Measurements from ENCODE around the gene TUBD1. TPM values are rescaled to one million over a fixed set of nuclear protein-coding genes. Genes with fewer than 3 reads are reported as not detected.

TUBD1 gene
- polyA plus RNA-seq, 3 donors, result 2.9 to 7.3 (median 3.9) TPM

DNA sequence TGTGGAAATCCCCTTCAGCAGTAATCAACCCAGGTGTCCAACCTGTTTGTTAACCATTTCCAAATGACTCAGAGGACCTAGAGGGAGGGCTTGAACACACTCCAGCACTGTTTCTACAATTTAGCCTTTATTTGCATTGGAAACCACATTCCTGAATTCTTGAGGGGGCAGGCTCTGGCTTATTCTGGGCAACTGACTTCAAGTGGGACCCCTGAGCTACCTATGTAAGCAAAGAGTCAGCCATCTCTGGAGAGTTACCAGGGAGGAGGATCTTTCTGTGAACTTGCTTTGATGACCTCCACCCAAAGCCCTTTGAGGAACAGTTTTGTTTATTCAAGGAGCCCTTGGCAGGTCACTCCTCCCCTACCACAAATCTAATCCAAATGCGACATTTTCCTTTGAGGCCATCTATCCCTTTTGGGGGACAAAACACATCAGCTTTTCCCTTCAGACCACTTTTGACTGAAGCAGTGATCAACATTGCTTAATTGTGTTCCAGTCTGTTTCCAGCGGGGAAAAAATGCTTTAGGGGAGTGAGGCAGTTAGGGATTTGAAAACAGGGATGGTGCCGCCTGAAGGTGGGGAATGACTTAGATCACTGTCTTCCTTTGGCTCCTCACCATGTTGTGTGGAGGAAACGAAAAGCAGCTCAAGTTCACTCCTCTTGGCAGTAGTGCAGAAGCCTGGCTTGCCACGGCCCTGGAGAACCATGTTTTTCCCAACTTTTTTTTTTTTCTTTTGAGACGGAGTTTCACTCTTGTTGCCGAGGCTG, 46.2 kb downstream of the TUBD1 start:
- 77% methylated on average over 5 of the region's 7 CpGs for WGBS (ENCODE audit: insufficient coverage)
- intact Hi-C loops (cut with micrococcal nuclease), result loop anchor here in 1 of 2 donors (5.0 to 10.0 kb wide), 2 partner anchors 94 to 222 kb away; no protein-coding TSS in a partner anchor
- H3K79me2 ChIP-seq (ENCODE audit: insufficient read depth, low read length), result peaks cover 28% of the 10 kb centered on the region
- peak overlapping the region; percentile 27 for H3K4me2 ChIP-seq (replicated peaks; ENCODE audit: extremely low read depth, low read length, poor library complexity, severe bottlenecking)
- Mint-ChIP-seq H3K27ac (peak overlapping the region; percentile 85 to 100 (median 94)), H3K27me3 (ENCODE audit: low read depth in 3 of 3) (peaks cover 0 to 2% (median 0%) of the 10 kb centered on the region in 3 donors), H3K4me1 (peaks cover 89% of the 10 kb centered on the region), H3K9me3 (peaks cover 0 to 2% (median 0%) of the 10 kb centered on the region in 7 donors), H3K36me3 (peaks cover 5 to 14% of the 10 kb centered on the region in 2 donors), H3K4me3 (no peak overlapping the region)
- peak overlapping the region; percentile 91 to 95 for H3K27ac ChIP-seq (ENCODE audit: low read depth in 1 of 2, low read length in 2 of 2)
- H3K9ac ChIP-seq (ENCODE audit: insufficient read depth, low read length, poor library complexity, severe bottlenecking), result peak overlapping the region; percentile 45
- peak in 2 of 3 donors; percentile 63 to 73 for DNase-seq
- peaks cover 6% of the 10 kb centered on the region for H4K20me1 ChIP-seq (ENCODE audit: insufficient read depth, low read length)
- H3K4me1 ChIP-seq (ENCODE audit: control insufficient read depth in 1 of 2, insufficient read depth in 2 of 2, low read length in 2 of 2), result peaks cover 81 to 99% of the 10 kb centered on the region in 2 donors
- no peaks in the 10 kb centered on the region for H3K27me3 ChIP-seq (ENCODE audit: control insufficient read depth in 2 of 2, insufficient read depth in 2 of 2, low read length in 2 of 2)
- no peak for TF ChIP-seq CTCF (IDR thresholded peaks at IDR 0.05)
- peaks cover 3 to 6% of the 10 kb centered on the region in 2 donors for H3K36me3 ChIP-seq (replicated peaks in 1 of 2; ENCODE audit: control insufficient read depth in 1 of 2, insufficient read depth in 2 of 2, low read length in 2 of 2)
- H3K4me3 ChIP-seq (replicated peaks in 1 of 3; ENCODE audit: low read depth in 2 of 3, low read length in 3 of 3), result peak overlapping the region in 1 of 3 experiments; percentile 64
- H3K9me3 ChIP-seq (replicated peaks in 1 of 2; ENCODE audit: control insufficient read depth in 1 of 2, insufficient read depth in 1 of 2, low read length in 2 of 2), result no peaks in the 10 kb centered on the region
- H2AFZ ChIP-seq (ENCODE audit: insufficient read depth, low read depth, low read length, poor library complexity, severe bottlenecking), result no peak overlapping the region

DNA sequence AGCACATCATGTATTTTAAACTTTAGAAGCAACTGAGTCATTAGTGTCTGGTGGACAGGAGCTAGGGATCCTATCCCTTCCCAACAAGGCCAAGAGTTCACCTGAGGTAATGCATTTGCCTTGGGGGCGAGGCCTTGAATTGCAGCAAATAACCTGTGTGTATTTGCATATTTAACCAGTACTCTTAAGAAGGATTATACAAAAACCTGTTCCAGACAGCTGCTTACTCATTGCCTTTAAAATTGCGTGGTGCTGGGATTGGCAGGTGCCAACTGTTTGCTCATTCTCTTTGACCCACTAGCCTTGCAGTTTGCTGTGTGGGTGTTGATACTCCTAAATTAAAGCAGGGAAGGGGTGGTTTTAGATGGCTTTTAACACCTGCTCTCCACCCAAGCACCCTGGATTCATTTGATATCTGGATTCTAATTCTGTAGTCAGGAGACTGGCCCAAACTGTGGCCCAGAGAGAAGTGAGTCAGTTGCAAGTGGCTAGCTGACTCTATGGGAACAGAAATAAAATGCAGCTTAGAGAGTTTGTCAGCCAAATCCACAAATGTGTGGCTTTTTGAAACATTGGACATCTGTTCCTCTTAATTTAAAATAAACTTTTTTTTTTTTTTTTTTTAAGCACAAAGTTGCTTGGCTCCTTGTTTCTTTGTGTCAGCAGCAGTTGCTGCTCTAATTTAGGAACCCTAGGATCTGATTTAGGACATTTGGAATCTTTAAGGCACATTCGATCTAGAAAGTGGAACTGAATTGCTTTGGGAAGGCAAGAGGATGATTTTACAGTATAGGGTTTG, 46.9 kb downstream of the TUBD1 start:
- peaks cover 89% of the 10 kb centered on the region for H3K4me1 Mint-ChIP-seq
- Histone ChIP-seq H3K4me2 (replicated peaks; ENCODE audit: extremely low read depth, low read length, poor library complexity, severe bottlenecking) (peak overlapping the region; percentile 27), H3K27me3 (ENCODE audit: control insufficient read depth in 2 of 2, insufficient read depth in 2 of 2, low read length in 2 of 2) (no peaks in the 10 kb centered on the region), H4K20me1 (ENCODE audit: insufficient read depth, low read length) (peaks cover 14% of the 10 kb centered on the region), H3K9ac (ENCODE audit: insufficient read depth, low read length, poor library complexity, severe bottlenecking) (no peak overlapping the region), H3K9me3 (replicated peaks in 1 of 2; ENCODE audit: control insufficient read depth in 1 of 2, insufficient read depth in 1 of 2, low read length in 2 of 2) (no peaks in the 10 kb centered on the region), H3K4me1 (ENCODE audit: control insufficient read depth in 1 of 2, insufficient read depth in 2 of 2, low read length in 2 of 2) (peaks cover 78 to 97% of the 10 kb centered on the region in 2 donors), H3K79me2 (ENCODE audit: insufficient read depth, low read length) (peaks cover 36% of the 10 kb centered on the region), H3K4me3 (replicated peaks in 1 of 3; ENCODE audit: low read depth in 2 of 3, low read length in 3 of 3) (peak overlapping the region in 1 of 3 experiments; percentile 64), H3K36me3 (replicated peaks in 1 of 2; ENCODE audit: control insufficient read depth in 1 of 2, insufficient read depth in 2 of 2, low read length in 2 of 2) (peaks cover 10 to 14% of the 10 kb centered on the region in 2 donors), H3K27ac (ENCODE audit: low read depth in 1 of 2, low read length in 2 of 2) (peak overlapping the region; percentile 91 to 95), H2AFZ (ENCODE audit: insufficient read depth, low read depth, low read length, poor library complexity, severe bottlenecking) (no peak overlapping the region)
- TF ChIP-seq CTCF (IDR thresholded peaks at IDR 0.05), result no peak
- peaks cover 0 to 2% (median 0%) of the 10 kb centered on the region in 7 donors for H3K9me3 Mint-ChIP-seq
- peak; percentile 49 to 63 (median 59) for DNase-seq
- no CpG with 5 or more reads among the region's 3 CpGs for WGBS (ENCODE audit: insufficient coverage)
- intact Hi-C loops (cut with micrococcal nuclease), result loop anchor here in 1 of 2 donors (5.0 to 10.0 kb wide), 2 partner anchors 93 to 221 kb away; no protein-coding TSS in a partner anchor
- H3K27me3 Mint-ChIP-seq (ENCODE audit: low read depth in 3 of 3), result peaks cover 0 to 2% (median 0%) of the 10 kb centered on the region in 3 donors
- H3K36me3 Mint-ChIP-seq, result peaks cover 12 to 21% of the 10 kb centered on the region in 2 donors
- H3K4me3 Mint-ChIP-seq, result no peak overlapping the region
- H3K27ac Mint-ChIP-seq, result peak overlapping the region; percentile 85 to 100 (median 94)
